ENCODE results near the gene TRAF5.

DNA sequence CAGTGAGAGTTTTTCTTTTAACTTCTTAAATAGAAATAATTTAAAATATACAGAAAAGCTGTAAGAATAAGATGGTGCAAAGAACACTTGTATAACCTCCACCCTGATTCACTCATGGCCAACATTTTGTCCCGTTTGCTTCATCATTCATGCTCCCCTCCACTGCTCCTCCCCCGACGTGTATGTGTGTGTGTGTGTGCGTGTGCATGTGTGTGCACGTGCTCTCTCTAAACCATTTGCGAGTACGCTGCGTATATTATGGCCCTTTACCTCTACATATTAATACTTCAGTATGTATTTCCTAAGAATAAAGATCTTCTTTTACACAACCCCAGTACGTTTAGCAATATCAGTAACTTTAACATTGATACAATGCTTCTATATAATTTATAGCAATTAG is 43.0 kb downstream of the TRAF5 start:
- TF ChIP-seq, protein P1, sequence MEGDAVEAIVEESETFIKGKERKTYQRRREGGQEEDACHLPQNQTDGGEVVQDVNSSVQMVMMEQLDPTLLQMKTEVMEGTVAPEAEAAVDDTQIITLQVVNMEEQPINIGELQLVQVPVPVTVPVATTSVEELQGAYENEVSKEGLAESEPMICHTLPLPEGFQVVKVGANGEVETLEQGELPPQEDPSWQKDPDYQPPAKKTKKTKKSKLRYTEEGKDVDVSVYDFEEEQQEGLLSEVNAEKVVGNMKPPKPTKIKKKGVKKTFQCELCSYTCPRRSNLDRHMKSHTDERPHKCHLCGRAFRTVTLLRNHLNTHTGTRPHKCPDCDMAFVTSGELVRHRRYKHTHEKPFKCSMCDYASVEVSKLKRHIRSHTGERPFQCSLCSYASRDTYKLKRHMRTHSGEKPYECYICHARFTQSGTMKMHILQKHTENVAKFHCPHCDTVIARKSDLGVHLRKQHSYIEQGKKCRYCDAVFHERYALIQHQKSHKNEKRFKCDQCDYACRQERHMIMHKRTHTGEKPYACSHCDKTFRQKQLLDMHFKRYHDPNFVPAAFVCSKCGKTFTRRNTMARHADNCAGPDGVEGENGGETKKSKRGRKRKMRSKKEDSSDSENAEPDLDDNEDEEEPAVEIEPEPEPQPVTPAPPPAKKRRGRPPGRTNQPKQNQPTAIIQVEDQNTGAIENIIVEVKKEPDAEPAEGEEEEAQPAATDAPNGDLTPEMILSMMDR (IDR thresholded peaks at IDR 0.05): no peak
- TF ChIP-seq TEAD4 (CRISPR knock-in tag; IDR thresholded peaks at IDR 0.05) (no peak), NFE2L1 (CRISPR knock-in tag; IDR thresholded peaks at IDR 0.05) (no peak), ZSCAN18 (CRISPR knock-in tag; IDR thresholded peaks at IDR 0.05) (no peak), ZNF317 (CRISPR knock-in tag; IDR thresholded peaks at IDR 0.05; ENCODE audit: borderline replicate concordance, low read depth) (no peak)
- TF ChIP-seq, protein P2, sequence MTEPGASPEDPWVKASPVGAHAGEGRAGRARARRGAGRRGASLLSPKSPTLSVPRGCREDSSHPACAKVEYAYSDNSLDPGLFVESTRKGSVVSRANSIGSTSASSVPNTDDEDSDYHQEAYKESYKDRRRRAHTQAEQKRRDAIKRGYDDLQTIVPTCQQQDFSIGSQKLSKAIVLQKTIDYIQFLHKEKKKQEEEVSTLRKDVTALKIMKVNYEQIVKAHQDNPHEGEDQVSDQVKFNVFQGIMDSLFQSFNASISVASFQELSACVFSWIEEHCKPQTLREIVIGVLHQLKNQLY (CRISPR knock-in tag; IDR thresholded peaks at IDR 0.05): no peak
- TF ChIP-seq, protein P3, sequence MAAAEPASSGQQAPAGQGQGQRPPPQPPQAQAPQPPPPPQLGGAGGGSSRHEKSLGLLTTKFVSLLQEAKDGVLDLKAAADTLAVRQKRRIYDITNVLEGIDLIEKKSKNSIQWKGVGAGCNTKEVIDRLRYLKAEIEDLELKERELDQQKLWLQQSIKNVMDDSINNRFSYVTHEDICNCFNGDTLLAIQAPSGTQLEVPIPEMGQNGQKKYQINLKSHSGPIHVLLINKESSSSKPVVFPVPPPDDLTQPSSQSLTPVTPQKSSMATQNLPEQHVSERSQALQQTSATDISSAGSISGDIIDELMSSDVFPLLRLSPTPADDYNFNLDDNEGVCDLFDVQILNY (CRISPR knock-in tag; IDR thresholded peaks at IDR 0.05): no peak
- TF ChIP-seq, protein P4, sequence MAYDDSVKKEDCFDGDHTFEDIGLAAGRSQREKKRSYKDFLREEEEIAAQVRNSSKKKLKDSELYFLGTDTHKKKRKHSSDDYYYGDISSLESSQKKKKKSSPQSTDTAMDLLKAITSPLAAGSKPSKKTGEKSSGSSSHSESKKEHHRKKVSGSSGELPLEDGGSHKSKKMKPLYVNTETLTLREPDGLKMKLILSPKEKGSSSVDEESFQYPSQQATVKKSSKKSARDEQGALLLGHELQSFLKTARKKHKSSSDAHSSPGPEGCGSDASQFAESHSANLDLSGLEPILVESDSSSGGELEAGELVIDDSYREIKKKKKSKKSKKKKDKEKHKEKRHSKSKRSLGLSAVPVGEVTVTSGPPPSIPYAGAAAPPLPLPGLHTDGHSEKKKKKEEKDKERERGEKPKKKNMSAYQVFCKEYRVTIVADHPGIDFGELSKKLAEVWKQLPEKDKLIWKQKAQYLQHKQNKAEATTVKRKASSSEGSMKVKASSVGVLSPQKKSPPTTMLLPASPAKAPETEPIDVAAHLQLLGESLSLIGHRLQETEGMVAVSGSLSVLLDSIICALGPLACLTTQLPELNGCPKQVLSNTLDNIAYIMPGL (CRISPR knock-in tag; IDR thresholded peaks at IDR 0.05): no peak
